Left renal pelvis (tissue), 4 donors: Measurements from ENCODE around the gene ABCA1. TPM values are rescaled to one million over a fixed set of nuclear protein-coding genes. Genes with fewer than 3 reads are reported as not detected.

Source experiments
- DNase-seq, 4 donors: peaks; one replicate each; pipeline ENCODE4 v3.0.0-alpha.2; 2013; ENCODE audit warnings: low read depth in 4 of 4, low spot score in 3 of 4
- polyA plus RNA-seq, 4 donors: library from polyadenylated mRNA; unstranded; fragments of 120-200 nt; gene quantifications; one replicate each; pipeline ENCODE4 v1.2.1, GENCODE V29; 2013; ENCODE audit not compliant: insufficient read length in 4 of 4

The ABCA1 gene
- polyA plus RNA-seq, 4 donors: 8.7 to 17.5 (median 9.5) TPM

- DNase-seq: no peak
These were observed 77.0 kb downstream of the ABCA1 start for GRCh38 chr9:104850786-104851545.

GRCh38 chr9:104849023-104849422 is 78.9 kb downstream of the ABCA1 start:
- no peak for DNase-seq

GRCh38 chr9:104844710-104845109 is 83.2 kb downstream of the ABCA1 start:
- no peak for DNase-seq

- DNase-seq: no peak
These were observed 84.2 kb downstream of the ABCA1 start for GRCh38 chr9:104843644-104844240.

- DNase-seq: no peak
These were observed 85.3 kb downstream of the ABCA1 start for GRCh38 chr9:104842698-104843097.

GRCh38 chr9:104841601-104842141 is 86.3 kb downstream of the ABCA1 start:
- DNase-seq: no peak

- no peak for DNase-seq
These were observed 89.0 kb downstream of the ABCA1 start for GRCh38 chr9:104838958-104839357.

GRCh38 chr9:104836767-104837166 is 91.2 kb downstream of the ABCA1 start:
- DNase-seq: no peak

GRCh38 chr9:104836235-104836634 is 91.7 kb downstream of the ABCA1 start:
- DNase-seq: no peak

- DNase-seq: no peak
These were observed 92.8 kb downstream of the ABCA1 start for GRCh38 chr9:104835161-104835560.

GRCh38 chr9:104833696-104834095 is 94.3 kb downstream of the ABCA1 start:
- no peak for DNase-seq

GRCh38 chr9:104831681-104832080 is 96.3 kb downstream of the ABCA1 start:
- no peak for DNase-seq

- DNase-seq: no peak
These were observed 101.0 kb downstream of the ABCA1 start for GRCh38 chr9:104826911-104827310.

- no peak for DNase-seq
These were observed 101.7 kb downstream of the ABCA1 start for GRCh38 chr9:104826079-104826775.

GRCh38 chr9:104820336-104820735 is 107.6 kb downstream of the ABCA1 start:
- DNase-seq: no peak

GRCh38 chr9:104819033-104819432 is 108.9 kb downstream of the ABCA1 start:
- DNase-seq: no peak

- no peak for DNase-seq
These were observed 110.5 kb downstream of the ABCA1 start for GRCh38 chr9:104817437-104817836.

- no peak for DNase-seq
These were observed 111.9 kb downstream of the ABCA1 start for GRCh38 chr9:104815851-104816565.

- peak; percentile 8 to 22 (median 18) for DNase-seq
These were observed 117.3 kb downstream of the ABCA1 start for GRCh38 chr9:104810421-104811339.
